ENCODE measurements around the gene RALGPS2.

Gene RALGPS2

GRCh38 chr1:178724728-178725465, at the start of gene RALGPS2:
Gene RALGPS2 (plus strand): TSS chr1:178725244. CDS start chr1:178776765, 51,521 bp downstream.
- DNase-seq: no peak

- DNase-seq: no peak
These were observed 45.8 kb upstream of the RALGPS2 start for GRCh38 chr1:178679237-178679636.

GRCh38 chr1:178682429-178682828, 42.6 kb upstream of the RALGPS2 start:
- DNase-seq: no peak

GRCh38 chr1:178682886-178683285, 42.2 kb upstream of the RALGPS2 start:
- DNase-seq: no peak

- DNase-seq: no peak
These were observed 41.8 kb upstream of the RALGPS2 start for GRCh38 chr1:178683291-178683690.

GRCh38 chr1:178684111-178684510, 40.9 kb upstream of the RALGPS2 start:
- no peak for DNase-seq

- no peak for DNase-seq
These were observed 40.5 kb upstream of the RALGPS2 start for GRCh38 chr1:178684542-178685000.

GRCh38 chr1:178686407-178686806, 38.6 kb upstream of the RALGPS2 start:
- no peak for DNase-seq

GRCh38 chr1:178688244-178688643, 36.8 kb upstream of the RALGPS2 start:
- DNase-seq: no peak

- DNase-seq: no peak
These were observed 35.3 kb upstream of the RALGPS2 start for GRCh38 chr1:178689769-178690168.

GRCh38 chr1:178690496-178690895, 34.5 kb upstream of the RALGPS2 start:
- DNase-seq: no peak

GRCh38 chr1:178692564-178693327, 32.3 kb upstream of the RALGPS2 start:
- DNase-seq: no peak

- no peak for DNase-seq
These were observed 31.7 kb upstream of the RALGPS2 start for GRCh38 chr1:178693366-178693765.

- DNase-seq: no peak
These were observed 30.0 kb upstream of the RALGPS2 start for GRCh38 chr1:178694923-178695525.

- no peak for DNase-seq
These were observed 22.9 kb upstream of the RALGPS2 start for GRCh38 chr1:178702146-178702545.

- DNase-seq: no peak
These were observed 20.2 kb upstream of the RALGPS2 start for GRCh38 chr1:178704833-178705232.

- DNase-seq: no peak
These were observed 18.6 kb upstream of the RALGPS2 start for GRCh38 chr1:178706432-178706831.

GRCh38 chr1:178713259-178713658, 11.8 kb upstream of the RALGPS2 start:
- no peak for DNase-seq

- no peak for DNase-seq
These were observed 10.6 kb upstream of the RALGPS2 start for GRCh38 chr1:178714453-178714852.

- DNase-seq: no peak
These were observed 8.9 kb upstream of the RALGPS2 start for GRCh38 chr1:178716111-178716510.

- no peak for DNase-seq
These were observed 6.5 kb upstream of the RALGPS2 start for GRCh38 chr1:178718520-178718919.

- DNase-seq: no peak
These were observed 1.5 kb upstream of the RALGPS2 start for GRCh38 chr1:178723546-178723945.

GRCh38 chr1:178724376-178724727, 692 bp upstream of the RALGPS2 start:
- no peak for DNase-seq

Data from cerebellar nuclear complex (tissue), 1 donor.